ENCODE data around the gene SARDH.
A peak's percentile ranks its signal among the peaks of the same experiment; 100 is the strongest.

The SARDH gene

GRCh38 chr9:133683586-133684120 is 54.5 kb downstream of the SARDH start:
- no peak for TF ChIP-seq CTCF (conservative IDR thresholded peaks at IDR 0.05; ENCODE audit: low read length)
- no peak overlapping the region for H3K4me3 ChIP-seq (ENCODE audit: low read length)
- peak; percentile 2 for DNase-seq (ENCODE audit: low read depth)

DNA sequence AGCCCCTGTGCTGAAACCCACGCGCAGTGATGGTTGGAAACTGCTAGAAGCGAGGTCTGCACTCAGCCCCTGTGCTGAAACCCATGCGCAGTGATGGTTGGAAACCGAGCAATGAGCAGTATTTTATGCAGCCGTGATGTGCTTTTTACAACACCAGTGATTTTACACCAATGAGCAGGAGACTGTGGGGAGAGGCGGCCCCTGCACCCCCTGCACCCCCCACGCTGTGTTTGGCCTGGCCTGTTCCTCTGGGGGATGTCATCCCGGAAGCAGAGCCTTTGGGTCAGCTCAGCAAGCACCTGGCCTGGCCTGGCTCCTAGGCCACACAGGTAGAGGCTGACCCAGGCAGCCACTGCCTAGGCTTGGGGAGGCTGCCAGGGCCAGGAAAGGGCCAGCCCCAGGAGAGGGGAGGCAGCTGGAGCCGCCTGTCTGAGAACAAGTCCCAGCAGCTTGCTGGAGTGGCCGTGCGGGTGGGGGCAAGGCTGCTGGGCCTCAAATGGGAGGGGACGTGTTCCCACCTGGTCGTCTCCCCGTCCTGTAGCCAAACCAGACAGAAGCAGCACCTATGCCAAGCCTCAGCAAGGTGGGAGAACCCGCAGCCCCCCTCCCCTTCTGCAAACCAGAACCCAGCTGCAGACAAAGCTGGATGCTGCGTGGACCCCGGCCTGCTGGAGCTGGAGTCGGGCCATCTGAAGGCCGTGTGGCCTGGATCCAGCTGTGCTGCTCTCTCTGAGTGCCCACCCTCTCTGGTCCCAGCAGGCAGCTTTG is 55.1 kb downstream of the SARDH start:
- DNase-seq (ENCODE audit: low read depth): no peak
- no peak overlapping the region for H3K4me3 ChIP-seq (ENCODE audit: low read length)
- no peak for TF ChIP-seq CTCF (conservative IDR thresholded peaks at IDR 0.05; ENCODE audit: low read length)

DNA sequence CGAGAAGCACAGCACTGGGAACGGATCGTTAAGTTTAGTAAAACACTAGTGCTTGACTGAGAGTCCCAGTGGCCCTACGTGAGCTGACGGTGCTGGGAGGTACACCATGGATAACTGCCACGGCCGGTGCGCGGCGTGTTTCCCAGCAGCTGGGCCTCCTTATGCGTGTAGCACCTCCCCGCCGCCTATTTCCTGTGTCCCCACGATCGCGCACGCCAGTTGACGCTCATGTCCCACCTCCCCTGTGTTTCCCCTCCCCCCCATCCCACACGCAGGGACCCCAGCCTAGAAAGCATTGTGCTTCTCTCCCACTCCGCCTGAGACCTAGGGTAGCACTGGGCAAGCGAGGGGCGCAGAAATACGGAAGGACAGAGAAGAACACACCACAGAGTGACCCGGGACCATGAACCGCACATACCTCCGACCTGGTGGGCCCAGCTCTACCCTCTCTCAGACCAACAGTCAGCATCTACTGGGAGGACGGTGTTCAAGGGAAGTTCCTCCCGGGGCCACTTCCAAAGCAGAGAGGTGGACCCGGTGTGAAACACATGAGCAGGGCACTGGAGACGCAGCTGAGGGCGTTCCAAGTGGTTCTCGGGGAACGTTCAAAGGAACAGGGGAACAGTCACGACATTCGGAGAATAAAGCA is 56.4 kb downstream of the SARDH start:
- DNase-seq (ENCODE audit: low read depth): no peak
- H3K4me3 ChIP-seq (ENCODE audit: low read length): no peak overlapping the region
- TF ChIP-seq CTCF (conservative IDR thresholded peaks at IDR 0.05; ENCODE audit: low read length): no peak

DNA sequence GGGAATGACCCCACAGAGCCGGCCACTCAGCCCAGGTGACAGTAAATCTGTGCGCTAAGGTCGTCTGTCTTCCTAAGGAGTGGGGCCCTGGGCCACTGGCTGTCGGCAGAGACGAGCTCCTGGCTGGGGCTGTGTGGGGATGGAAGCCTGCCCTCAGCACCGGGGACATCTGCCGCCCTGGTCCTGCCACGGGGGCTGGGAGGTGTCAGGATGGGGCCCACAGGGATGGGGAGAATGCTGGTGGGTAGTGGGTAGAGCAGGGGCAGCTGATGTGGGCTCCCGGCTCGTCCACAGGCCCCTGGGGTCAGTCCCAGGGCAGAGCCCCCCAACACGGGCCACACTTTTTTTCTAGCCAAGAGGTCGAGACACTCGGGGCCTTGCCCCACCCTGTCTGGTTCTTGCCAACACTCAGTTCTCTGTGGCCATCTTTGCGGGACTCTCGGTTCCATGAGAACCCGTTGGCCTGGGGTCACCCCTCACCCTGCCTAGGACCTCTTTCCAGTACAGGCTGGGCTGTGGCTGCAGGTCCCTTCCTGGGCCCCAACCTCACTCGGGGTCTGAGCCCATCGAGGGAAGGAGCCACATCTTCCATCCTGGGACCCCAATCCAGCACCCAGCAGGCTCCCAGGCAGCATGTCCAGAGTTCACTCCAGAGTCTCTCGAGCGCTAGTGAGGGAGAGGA is 57.0 kb downstream of the SARDH start:
- H3K4me3 ChIP-seq (ENCODE audit: low read length): no peak overlapping the region
- no peak for DNase-seq (ENCODE audit: low read depth)
- TF ChIP-seq CTCF (conservative IDR thresholded peaks at IDR 0.05; ENCODE audit: low read length): no peak

DNA sequence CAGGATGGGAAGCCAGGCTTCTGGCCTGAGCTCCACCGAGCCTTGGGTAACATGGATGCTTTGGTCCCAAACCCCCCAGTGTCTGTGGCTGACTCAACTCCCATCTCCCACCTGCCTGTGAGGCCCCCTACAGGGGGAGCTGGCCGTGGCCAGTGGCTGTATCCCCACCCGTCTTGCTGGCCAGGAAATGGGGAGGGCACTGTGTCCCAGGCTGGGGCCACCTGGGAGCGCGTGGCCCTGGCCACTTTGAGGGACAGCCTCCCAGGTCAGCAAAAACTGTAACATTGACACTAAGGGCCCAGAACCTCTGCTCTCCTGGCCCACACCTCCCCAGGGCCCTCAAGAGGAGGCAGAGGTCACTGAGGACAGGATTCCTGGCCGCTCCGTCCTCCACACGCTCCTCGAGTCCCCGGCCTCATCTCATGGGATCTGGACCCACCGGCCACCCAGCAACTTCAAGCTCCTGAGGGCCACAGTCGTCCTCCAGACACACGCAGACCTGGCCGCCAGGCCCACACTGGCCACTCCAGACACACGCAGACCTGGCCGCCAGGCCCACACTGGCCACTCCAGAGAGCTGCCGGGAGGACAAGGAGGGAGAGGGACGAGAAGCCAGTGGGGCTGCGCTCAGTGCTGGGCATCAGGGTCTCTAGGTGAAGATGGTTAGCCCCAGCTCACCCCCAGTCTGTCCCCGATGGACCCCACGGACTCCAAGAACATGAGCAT is 57.7 kb downstream of the SARDH start:
- no peak for DNase-seq (ENCODE audit: low read depth)
- no peak for TF ChIP-seq CTCF (conservative IDR thresholded peaks at IDR 0.05; ENCODE audit: low read length)

GRCh38 chr9:133679466-133680061 is 58.6 kb downstream of the SARDH start:
- TF ChIP-seq CTCF (conservative IDR thresholded peaks at IDR 0.05; ENCODE audit: low read length): no peak

More for the DNA sequence above, 57.7 kb downstream of the SARDH start:
- no peak overlapping the region for H3K4me3 ChIP-seq (ENCODE audit: low read length)

More at GRCh38 chr9:133679466-133680061, 58.6 kb downstream of the SARDH start:
- no peak for DNase-seq (ENCODE audit: low read depth)
- no peak overlapping the region for H3K4me3 ChIP-seq (ENCODE audit: low read length)
